GM12801 (cell line): ENCODE results near the gene DMRTB1.

Source experiments
- CTCF ChIP-seq: IDR thresholded peaks from one replicate; pipeline ENCODE4 v1.5.1; 2011; ENCODE audit warnings: control low read depth; ENCODE audit not compliant: insufficient read length; ENCODE audit errors: extremely low read depth

DMRTB1 gene

GRCh38 chr1:53504901-53505300 lies 45.7 kb downstream of the DMRTB1 start:
- TF ChIP-seq CTCF: no peak

GRCh38 chr1:53505401-53505800 lies 46.2 kb downstream of the DMRTB1 start:
- no peak for TF ChIP-seq CTCF

GRCh38 chr1:53505891-53506290 lies 46.7 kb downstream of the DMRTB1 start:
- no peak for TF ChIP-seq CTCF

GRCh38 chr1:53506355-53507050 lies 47.3 kb downstream of the DMRTB1 start:
- TF ChIP-seq CTCF: no peak

- no peak for TF ChIP-seq CTCF
These were observed 48.1 kb downstream of the DMRTB1 start for GRCh38 chr1:53507116-53507820.

GRCh38 chr1:53508056-53508990 lies 49.1 kb downstream of the DMRTB1 start:
- TF ChIP-seq CTCF: no peak

GRCh38 chr1:53508991-53509666 lies 49.9 kb downstream of the DMRTB1 start:
- no peak for TF ChIP-seq CTCF
